HepG2 (cell line): Measurements from ENCODE around the gene SLC25A19. TPM values are rescaled to one million over a fixed set of nuclear protein-coding genes. Genes with fewer than 3 reads are reported as not detected.

Experiments
- CREBL2 ChIP-seq: sonication (generic); formaldehyde crosslinking; IDR thresholded peaks from 2 replicates; pipeline ENCODE4 v1.8.1; 2023; ENCODE audit warnings: missing genetic modification reagents, mild to moderate bottlenecking, borderline replicate concordance
- FOXK2 ChIP-seq: fragments of 450-650 bp; IDR thresholded peaks from 2 replicates; pipeline ENCODE4 v1.6.1; 2016
- HOXA9 ChIP-seq: sonication (generic); formaldehyde crosslinking; IDR thresholded peaks from 2 replicates; pipeline ENCODE4 v1.8.1; 2022; ENCODE audit warnings: missing genetic modification reagents, mild to moderate bottlenecking, moderate library complexity, borderline replicate concordance
- RCOR2 ChIP-seq: IDR thresholded peaks from 2 replicates; pipeline ENCODE4 v1.6.1; 2016; ENCODE audit warnings: missing biosample characterization, missing genetic modification reagents
- SMARCC2 ChIP-seq: fragments of 450-650 bp; IDR thresholded peaks from 2 replicates; pipeline ENCODE4 v1.6.1; 2017; ENCODE audit warnings: antibody characterized with exemption, mild to moderate bottlenecking
- SNAPC5 ChIP-seq: sonication (generic); formaldehyde crosslinking; IDR thresholded peaks from 2 replicates; pipeline ENCODE4 v1.8.1; 2023; ENCODE audit warnings: mild to moderate bottlenecking, missing genetic modification reagents, borderline replicate concordance
- SP4 ChIP-seq: sonication (generic); formaldehyde crosslinking; IDR thresholded peaks from 2 replicates; pipeline ENCODE4 v1.8.1; 2023; ENCODE audit warnings: mild to moderate bottlenecking, missing genetic modification reagents
- YY1 ChIP-seq: IDR thresholded peaks from 2 replicates; pipeline ENCODE4 v1.6.1; 2011; ENCODE audit warnings: low read length, low read depth, moderate library complexity, mild to moderate bottlenecking; ENCODE audit not compliant: insufficient read depth, insufficient replicate concordance
- ZBTB38 ChIP-seq: sonication (generic); formaldehyde crosslinking; IDR thresholded peaks from 2 replicates; pipeline ENCODE4 v1.5.1; 2020; ENCODE audit warnings: mild to moderate bottlenecking, missing genetic modification reagents
- ZKSCAN8 ChIP-seq: IDR thresholded peaks from 2 replicates; pipeline ENCODE4 v1.6.1; 2016; ENCODE audit warnings: borderline replicate concordance, missing genetic modification reagents, missing compliant biosample characterization
- ZNF280D ChIP-seq: sonication (generic); formaldehyde crosslinking; IDR thresholded peaks from 2 replicates; pipeline ENCODE4 v1.5.1; 2020; ENCODE audit warnings: mild to moderate bottlenecking, missing genetic modification reagents
- ZNF501 ChIP-seq: sonication (generic); formaldehyde crosslinking; IDR thresholded peaks from 2 replicates; pipeline ENCODE4 v1.5.1; 2020; ENCODE audit warnings: mild to moderate bottlenecking, moderate library complexity, missing genetic modification reagents
- ZNF510 ChIP-seq: sonication (generic); formaldehyde crosslinking; IDR thresholded peaks from 2 replicates; pipeline ENCODE4 v1.4.0; 2020; ENCODE audit warnings: low read depth, mild to moderate bottlenecking, missing genetic modification reagents
- ZNF619 ChIP-seq: sonication (generic); formaldehyde crosslinking; IDR thresholded peaks from 2 replicates; pipeline ENCODE4 v1.4.0; 2020; ENCODE audit warnings: mild to moderate bottlenecking, missing genetic modification reagents
- ZNF672 ChIP-seq: sonication (generic); formaldehyde crosslinking; IDR thresholded peaks from 2 replicates; pipeline ENCODE4 v1.8.1; 2022; ENCODE audit warnings: missing genetic modification reagents
- ZNF687 ChIP-seq: sonication (generic); formaldehyde crosslinking; IDR thresholded peaks from 2 replicates; pipeline ENCODE4 v1.5.1; 2020; ENCODE audit warnings: mild to moderate bottlenecking, missing genetic modification reagents, moderate library complexity
- ZNF746 ChIP-seq: sonication (generic); formaldehyde crosslinking; IDR thresholded peaks from 2 replicates; pipeline ENCODE4 v1.8.0; 2022; ENCODE audit warnings: mild to moderate bottlenecking, missing genetic modification reagents
- polyA plus RNA-seq, 8 experiments: library from polyadenylated mRNA; depleted of rRNA in 3 of 8; stranded (reverse) in 7 of 8; unstranded in 1 of 8; fragments of >200 nt; fragmentation: Illumina TruSeq in 4 of 8; extraction: Trizol in 4 of 8; gene quantifications; 2 replicates each; pipeline versions ENCODE4 v1.2.1 to v1.2.3, GENCODE V29; 2011 to 2016; ENCODE audit warnings: low read depth in 4 of 8, missing spikeins in 1 of 8, mixed read lengths in 1 of 8; ENCODE audit not compliant: insufficient read depth in 1 of 8
- total RNA-seq, 5 experiments: library from RNA; depleted of rRNA; stranded (reverse); fragments of >200 nt; fragmentation: Illumina TruSeq; extraction: Trizol; gene quantifications; 2 replicates each; pipeline ENCODE4 v1.2.3, GENCODE V29; 2016; ENCODE audit warnings: low read depth in 1 of 5
- TF ChIP-seq, protein P1 (sequence below): sonication (generic); formaldehyde crosslinking; IDR thresholded peaks from 2 replicates; pipeline ENCODE4 v1.4.0; 2020; ENCODE audit warnings: low read depth, mild to moderate bottlenecking, missing genetic modification reagents
- TF ChIP-seq, protein P2 (sequence below): IDR thresholded peaks from 2 replicates; pipeline ENCODE4 v1.6.1; 2016; ENCODE audit warnings: low read depth, borderline replicate concordance

Gene SLC25A19
- total and polyA plus RNA-seq, 2 of the 13 experiments (the other 11 are each of a cell fraction or from before 2014, with no cell fraction given) = 24.4 to 41.4 TPM

DNA sequence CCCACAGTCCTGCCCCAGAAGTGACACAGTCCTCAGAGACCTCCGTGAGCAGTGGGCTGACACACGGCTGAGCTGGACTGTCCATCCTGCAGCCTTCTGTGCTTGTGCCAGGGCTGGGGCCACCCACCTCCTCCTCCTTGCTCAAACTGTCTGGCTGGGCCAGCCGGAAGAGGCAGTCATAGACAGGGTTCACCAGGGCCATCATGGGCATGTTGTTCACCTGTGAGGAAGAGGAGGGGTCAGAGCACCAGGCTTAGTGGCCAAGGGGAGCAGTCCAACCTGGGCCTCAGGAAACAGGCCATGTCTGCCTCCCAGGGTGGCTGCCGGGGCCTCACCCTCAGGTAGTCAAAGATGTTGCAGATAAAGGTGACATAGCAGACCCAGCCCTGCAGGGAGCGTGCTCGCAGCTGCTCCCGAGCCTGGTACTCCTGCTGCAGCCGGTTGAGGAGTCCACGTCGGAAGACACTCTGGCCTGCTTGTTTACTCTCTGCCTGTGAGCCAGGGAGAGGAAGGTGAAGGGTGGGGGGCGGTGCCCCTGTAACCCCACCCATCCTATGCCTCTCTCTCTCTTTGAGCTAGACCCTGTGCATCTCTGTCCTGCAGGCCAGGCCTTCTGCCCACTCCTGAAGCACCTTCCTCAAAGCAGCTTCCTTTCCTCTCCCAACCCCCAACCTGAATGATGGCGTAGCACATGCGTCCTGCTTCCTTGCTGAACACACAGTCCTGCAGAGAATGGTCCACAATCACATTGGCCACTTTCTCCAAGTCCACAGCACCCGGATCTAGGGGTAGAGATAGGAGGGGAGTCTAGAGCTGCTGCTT, 21.6 kb downstream of the SLC25A19 start (continued):
- TF ChIP-seq, protein P1, sequence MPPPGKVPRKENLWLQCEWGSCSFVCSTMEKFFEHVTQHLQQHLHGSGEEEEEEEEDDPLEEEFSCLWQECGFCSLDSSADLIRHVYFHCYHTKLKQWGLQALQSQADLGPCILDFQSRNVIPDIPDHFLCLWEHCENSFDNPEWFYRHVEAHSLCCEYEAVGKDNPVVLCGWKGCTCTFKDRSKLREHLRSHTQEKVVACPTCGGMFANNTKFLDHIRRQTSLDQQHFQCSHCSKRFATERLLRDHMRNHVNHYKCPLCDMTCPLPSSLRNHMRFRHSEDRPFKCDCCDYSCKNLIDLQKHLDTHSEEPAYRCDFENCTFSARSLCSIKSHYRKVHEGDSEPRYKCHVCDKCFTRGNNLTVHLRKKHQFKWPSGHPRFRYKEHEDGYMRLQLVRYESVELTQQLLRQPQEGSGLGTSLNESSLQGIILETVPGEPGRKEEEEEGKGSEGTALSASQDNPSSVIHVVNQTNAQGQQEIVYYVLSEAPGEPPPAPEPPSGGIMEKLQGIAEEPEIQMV = peak; percentile 91
- peak; percentile 92 for TF ChIP-seq FOXK2
- TF ChIP-seq, protein P2, sequence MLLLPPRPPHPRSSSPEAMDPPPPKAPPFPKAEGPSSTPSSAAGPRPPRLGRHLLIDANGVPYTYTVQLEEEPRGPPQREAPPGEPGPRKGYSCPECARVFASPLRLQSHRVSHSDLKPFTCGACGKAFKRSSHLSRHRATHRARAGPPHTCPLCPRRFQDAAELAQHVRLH = peak; percentile 83
- no peak for TF ChIP-seq HOXA9 (CRISPR knock-in tag)
- no peak for TF ChIP-seq ZNF672
- peak; percentile 65; the same call in 1 of the 2 replicates for TF ChIP-seq ZKSCAN8 (CRISPR knock-in tag)
- TF ChIP-seq SNAPC5 (CRISPR knock-in tag) = peak; percentile 68; the same call in 1 of the 2 replicates
- TF ChIP-seq YY1 = peak; percentile 71
- peak; percentile 58; the same call in 1 of the 2 replicates for TF ChIP-seq SP4 (CRISPR knock-in tag)
- no peak for TF ChIP-seq CREBL2 (CRISPR knock-in tag)
- TF ChIP-seq ZNF619 (CRISPR knock-in tag) = peak; percentile 89
- no peak for TF ChIP-seq SMARCC2
- 0 out of 2 replicates have a peak, but pooled peaks have one; percentile 13 for TF ChIP-seq ZNF501
- 0 out of 2 replicates have a peak, but pooled peaks have one; percentile 75 for TF ChIP-seq ZBTB38
- TF ChIP-seq ZNF280D (CRISPR knock-in tag) = peak; percentile 81
- TF ChIP-seq ZNF746 (CRISPR knock-in tag) = peak; percentile 17; the same call in 1 of the 2 replicates
- peak; percentile 93 for TF ChIP-seq ZNF687
- TF ChIP-seq RCOR2 = peak; percentile 75; the same call in 1 of the 2 replicates
- no peak for TF ChIP-seq ZNF510 (CRISPR knock-in tag)
